HG03103 (cell line): ENCODE data around the gene BLACAT1.
"Not testable (repeated sequence)": the region's sequence is repeated elsewhere in the genome, so short reads cannot be mapped to it uniquely, and the experiment has no call there.

Experiments used
- ATAC-seq: cut with Tn5 transposase; IDR thresholded peaks from one replicate; pipeline ENCODE4 v1.9.1; 2021; ENCODE audit warnings: low read depth; ENCODE audit not compliant: unreplicated experiment

BLACAT1 gene

DNA sequence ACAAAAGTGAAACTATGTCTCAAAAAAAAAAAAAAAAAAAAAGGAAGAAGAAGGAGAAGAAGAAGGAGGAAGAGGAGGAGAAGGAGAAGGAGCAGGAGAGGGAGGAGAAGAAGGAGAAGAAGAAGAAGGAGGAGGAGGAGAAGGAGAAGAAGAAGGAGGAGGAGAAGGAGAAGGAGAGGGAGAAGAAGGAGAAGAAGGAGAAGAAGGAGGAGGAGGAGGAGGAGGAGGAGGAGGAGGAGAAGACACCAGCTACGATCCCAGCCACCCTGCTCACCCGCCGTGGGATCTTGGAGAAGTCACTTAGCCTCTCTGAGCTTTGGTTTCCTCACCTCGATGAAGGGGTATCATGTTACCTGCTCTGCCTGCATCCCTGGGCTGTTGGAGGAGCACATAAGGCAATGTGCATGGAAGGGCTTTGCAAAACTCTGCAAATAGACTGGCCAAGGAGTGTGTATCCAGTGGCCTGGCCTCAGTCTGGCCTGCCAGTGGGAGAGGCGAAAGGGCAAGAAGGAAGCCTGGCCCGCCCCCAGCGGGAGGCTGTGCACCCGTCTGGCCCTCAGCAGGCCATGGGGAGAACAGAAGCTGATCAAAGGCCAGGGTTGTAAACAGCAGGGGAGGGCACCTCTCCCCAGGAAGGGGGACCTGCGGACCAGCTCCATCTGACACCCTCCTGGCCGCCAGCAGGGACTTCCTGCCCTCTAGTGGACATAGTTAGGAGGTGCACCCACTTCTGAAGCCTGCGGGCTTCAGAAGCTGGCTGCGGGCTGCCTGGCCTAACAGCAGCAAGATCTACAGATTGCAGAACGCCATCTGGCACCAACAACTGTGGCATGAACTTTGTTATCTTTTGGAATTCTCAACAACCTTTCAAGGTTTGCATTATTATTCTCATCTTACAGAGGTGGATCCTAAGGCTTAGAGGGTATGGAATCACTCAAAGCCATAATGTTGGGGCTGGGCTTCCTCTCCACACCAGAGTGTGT lies 29.4 kb upstream of the BLACAT1 start:
- no peak for ATAC-seq

DNA sequence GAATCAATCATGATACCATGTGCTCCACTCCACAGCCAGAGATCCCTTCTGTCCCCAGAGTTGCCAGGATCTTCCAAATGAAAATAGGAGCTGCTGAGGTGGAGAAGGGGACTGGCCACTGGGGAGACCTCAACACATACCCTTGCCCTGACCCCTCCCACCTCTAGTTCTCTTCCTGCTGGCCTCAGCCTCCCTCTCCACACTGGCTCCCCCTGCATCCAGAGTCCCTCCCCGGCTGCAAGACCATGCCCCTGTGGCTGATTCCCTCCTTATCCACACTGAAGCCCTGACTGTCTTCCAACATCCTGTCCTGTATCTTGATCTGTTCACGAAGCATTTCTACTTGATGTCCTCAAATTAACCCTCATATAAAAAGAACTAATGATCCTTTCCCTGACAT lies 27.5 kb upstream of the BLACAT1 start:
- no peak for ATAC-seq

DNA sequence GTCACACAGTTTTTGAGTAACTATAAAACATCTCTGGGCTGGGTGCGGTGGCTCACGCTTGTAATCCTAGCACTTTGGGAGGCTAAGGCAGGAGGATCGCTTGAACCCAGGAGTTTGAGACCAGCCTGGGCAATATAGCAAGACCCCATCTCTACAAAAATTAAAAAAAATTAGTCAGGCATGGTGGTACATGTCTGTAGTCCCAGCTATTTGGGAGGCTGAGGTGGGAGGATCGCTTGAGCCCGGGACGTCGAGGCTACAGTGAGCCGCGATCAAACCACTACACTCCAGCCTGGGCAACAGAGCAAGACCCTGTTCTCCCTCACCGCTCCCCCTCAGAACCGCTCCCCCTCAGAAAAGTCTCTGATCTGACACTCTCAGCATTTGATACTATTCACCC lies 26.7 kb upstream of the BLACAT1 start:
- not testable (repeated sequence) for ATAC-seq

DNA sequence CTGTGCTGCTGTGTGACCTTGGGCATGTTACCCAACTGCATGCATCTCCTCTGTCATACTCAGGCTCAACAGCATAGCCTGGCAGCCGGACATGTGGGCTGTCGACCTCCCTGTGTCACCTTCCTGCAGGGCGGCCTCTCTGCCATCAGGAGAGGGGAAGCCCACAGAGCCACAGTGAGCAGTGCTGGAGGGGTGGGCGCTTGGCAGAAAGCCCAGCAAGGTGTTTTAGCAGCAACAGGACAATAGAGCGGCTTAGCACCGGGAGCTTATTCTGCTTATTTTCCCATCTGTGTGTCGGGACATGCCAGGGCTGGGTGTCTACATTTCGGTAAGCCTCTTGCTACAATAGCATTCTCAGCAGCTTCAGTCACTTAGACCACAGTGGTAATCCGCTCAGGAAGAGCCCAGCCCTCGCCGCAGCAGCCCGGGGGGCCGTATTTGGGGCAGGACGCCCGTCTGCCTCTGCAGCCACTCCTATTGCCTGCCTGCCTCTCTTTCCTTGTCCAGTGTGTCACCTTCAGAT lies 25.8 kb upstream of the BLACAT1 start:
- no peak for ATAC-seq

DNA sequence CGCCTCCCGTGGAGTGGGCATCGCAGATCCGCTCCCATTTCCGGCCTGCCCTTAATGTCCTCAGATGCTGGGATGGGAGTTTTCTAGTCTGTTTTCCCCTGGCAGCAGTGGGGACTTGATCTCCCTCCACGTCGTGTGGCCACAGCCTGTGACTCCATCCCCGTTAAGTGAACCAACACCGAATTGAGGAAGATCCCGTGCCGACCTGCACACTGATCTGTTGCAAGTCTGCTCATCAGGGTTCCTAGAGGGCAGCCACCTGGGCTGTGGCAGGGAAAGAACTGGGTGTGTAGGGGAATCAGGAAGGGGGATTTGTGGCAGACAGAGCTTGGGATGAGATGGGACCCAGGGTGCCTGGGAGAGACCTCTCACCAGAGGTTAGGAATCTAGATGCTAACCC lies 25.4 kb upstream of the BLACAT1 start:
- ATAC-seq, result no peak

DNA sequence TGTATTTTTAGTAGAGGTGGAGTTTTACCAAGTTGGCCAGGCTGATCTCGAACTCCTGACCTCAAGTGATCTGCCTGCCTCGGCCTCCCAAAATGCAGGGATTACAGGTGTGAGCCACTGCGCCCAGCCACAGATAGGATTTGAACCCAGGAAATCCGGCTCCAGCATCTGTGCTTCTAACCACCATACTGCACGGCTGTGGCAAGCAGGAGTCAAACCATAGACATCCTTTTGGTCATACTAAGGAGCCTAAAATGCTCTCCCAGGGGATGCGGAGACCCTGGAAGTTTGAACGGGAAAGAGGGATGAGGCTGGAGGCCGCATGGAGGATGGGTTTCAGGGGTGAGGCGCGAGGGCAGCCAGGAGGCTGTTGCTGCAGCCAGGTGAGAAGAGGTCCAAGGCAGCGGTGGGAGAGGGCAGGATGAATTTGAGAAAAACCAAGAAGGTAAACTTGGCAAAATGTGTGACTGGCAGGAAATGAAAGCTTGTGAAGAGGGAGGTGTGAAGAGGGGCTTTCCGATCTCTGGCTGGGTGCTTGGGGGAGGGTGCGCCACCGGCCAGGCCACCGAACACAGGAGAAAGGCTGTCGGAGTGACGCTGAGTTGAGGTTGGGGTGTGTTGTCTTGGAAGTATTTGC lies 24.6 kb upstream of the BLACAT1 start:
- ATAC-seq, result no peak

DNA sequence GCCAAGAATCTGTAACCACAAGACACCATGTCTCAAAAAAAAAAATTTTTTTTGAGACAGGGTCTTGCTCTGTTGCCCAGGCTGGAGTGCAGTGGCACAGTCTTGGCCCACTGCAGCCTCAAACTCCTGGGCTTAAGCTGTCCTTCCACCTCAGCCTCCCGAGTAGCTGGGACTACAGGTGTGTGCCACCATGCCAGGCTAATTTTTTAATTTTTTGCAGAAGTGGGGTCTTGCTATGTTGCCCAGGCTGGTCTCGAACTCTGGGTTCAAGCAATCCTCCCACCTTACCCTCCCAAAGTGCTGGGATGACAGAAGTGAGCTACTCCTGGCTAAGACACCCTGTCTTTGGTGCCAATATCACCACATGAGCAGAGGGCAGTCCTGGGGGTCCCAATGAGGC lies 23.1 kb upstream of the BLACAT1 start:
- ATAC-seq, result not testable (repeated sequence)

DNA sequence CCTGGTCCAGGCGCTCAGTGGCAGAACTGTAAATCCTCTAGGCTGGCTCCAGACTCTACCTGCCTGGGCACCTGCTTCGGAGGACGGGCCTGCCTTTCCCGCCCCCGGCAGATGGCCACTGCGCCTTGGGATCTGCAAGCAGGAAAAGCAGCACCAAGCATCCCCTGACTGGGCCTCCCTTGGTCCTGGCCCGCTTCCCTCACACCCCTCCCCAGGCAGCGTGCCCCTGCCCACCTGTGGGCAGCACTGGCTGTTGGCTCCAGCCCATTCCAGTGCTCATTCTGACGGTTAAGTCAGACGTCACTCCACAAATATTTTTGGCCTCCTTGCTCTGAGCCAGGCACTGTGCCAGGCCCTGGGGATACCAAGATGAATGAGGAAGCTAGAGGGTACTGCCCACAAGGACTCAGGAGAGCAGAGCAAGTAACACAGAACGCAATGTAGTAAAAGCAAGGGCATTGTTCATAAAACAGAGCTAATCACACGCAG lies 22.0 kb upstream of the BLACAT1 start:
- no peak for ATAC-seq

DNA sequence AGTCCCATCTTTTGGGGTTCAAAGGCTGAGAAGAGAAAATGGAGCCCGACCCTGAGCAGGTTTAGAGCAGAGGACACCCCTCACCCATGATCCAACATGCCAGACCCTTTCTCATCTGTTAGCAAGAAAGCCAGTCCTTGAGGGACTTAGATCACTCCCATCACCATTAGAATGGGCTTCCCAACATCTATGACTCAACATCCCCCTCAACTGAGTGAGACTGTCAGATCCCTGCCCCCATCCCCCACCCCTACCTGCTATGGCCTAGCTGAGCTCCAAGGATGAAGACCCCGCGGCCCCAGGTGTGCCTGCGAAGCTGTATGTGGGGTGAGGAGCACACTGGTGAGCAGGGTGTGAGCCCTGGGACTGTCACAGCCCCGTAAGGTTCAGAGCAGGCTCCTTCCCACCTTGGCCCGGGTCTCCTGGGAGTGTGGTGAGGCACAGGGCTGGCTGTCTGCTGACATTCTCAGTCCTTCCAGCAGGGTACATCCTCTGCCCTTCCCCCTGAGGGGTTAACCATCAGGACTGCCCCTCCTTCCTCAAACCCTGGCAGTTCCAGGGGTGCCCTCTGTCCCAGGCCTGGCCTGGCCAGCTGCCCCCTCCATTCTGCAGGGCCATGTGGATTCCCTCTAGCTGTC lies 21.4 kb upstream of the BLACAT1 start:
- no peak for ATAC-seq

DNA sequence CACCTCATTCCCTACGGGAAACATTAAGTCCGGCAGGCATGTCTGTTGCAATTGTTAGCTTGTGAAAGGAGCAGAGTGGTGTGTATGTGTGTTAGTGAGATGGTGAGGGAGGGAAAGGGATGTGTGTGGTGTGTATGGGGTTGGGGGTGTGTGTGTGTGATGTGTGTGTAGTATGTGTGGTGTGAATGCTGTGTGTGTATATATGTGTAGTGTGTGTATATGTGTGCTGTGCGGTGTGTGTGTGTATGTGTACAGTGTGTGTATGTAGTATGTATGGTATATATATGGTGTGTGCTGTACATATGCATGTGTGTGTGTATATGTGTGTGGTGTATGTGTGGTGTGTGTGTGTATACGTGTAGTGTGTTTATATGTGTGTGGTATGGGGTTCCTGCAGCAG lies 20.8 kb upstream of the BLACAT1 start:
- ATAC-seq, result no peak

DNA sequence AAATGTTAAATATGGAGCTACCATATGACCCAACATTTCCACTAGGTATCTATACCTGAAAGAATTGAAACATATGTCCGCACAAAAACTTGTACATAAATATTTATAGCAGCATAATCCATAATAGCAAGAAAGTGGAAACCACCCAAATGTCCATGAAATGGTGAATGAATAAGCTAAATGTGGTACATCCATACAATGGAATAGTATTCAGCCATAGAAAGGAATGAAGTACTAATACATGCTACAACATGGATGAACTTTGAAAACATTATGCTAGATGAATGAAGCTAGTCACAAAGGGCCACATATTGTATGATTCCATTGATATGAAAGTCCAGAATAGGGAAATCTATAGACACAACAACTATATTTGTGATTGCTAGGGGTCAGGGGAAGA lies 20.0 kb upstream of the BLACAT1 start:
- ATAC-seq, result no peak

DNA sequence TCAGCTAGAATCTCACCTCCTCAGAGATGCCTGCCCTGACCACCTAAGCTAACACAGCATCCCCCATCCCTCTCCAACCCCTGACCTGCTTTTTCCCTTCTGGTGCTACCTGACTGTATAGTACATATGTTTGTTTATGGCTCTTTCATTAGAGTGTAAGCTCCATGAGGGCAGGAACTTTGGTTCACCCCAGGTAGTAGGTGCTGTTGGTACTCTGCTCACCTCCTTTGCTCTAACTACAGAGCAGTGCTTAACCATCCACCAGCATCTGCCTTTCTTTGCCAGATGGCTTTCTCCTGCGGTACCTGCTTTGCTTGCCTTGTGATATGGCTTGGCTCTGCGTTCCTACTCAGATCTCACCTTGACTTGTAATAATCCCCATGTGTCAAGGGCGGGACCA lies 18.7 kb upstream of the BLACAT1 start:
- ATAC-seq, result no peak

DNA sequence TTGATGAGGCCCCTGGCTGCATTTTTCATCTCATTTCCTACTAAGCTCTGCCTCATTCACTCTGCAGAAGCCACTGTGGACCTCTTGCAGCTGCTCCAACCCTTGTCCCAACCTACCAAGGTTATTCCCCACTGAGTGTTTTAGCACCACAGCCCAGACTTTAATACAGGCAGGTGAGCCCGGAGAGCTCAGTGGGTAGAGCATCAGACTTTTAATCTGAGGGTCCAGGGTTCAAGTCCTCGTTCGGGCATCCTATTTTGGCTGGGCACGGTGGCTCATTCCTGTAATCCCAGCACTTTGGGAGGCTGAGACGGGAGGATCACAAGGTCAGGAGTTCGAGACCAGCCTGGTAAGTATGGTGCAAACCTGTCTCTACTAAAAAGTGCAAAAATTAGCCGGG lies 18.1 kb upstream of the BLACAT1 start:
- no peak for ATAC-seq

DNA sequence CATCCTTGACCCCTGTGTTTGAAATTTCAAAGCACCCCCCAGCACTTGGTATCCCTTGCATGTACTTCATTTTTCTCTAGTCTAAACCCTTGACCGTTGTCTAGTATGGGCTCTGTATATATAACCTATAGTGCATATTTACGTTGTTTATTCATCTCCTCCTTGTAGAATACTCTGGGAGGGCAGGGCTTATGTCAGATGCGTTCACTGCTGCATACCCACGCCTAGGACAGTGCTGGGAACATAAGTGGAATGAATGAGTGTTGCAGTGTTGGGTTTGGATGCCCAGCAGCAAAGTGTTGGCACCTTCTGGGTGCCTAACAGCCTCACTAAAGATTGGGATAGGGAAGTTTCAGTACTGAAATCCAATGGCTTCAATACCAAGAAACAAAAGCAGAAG lies 17.6 kb upstream of the BLACAT1 start:
- no peak for ATAC-seq

DNA sequence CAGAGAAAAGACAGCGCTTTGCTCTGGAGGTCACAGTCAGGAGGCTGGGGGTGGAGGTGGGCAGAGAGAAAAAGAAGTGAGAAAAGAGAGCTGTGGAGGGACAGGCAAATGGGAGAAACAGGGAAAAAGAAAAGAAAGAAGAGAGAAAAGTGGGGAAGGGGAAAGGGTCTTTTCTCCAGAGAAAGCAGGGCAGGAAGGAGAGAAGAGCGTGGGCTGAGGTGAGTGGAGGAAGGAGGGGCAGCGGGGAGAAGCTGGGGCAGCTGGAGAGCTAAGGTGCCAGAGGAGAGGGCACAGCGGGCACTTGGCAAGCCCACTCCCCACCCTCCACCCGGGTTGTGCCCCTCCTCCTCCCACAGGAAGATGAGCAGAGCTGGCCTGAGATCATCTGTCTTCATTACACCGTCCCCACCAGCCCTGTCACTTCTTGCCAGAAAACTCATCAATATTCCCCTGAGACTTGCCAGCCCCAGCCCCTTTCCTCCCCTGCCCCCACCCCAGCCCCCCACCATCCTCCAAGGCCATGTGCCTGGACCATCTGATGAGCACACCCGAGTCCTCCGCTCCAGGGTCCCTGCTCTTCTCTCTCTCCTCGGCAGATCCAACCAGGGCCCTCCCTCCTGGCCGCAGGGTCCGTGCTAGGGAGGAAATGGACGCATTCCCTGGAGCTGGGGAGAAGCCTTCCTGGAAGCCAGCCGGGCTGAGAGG lies 17.0 kb upstream of the BLACAT1 start:
- no peak for ATAC-seq

DNA sequence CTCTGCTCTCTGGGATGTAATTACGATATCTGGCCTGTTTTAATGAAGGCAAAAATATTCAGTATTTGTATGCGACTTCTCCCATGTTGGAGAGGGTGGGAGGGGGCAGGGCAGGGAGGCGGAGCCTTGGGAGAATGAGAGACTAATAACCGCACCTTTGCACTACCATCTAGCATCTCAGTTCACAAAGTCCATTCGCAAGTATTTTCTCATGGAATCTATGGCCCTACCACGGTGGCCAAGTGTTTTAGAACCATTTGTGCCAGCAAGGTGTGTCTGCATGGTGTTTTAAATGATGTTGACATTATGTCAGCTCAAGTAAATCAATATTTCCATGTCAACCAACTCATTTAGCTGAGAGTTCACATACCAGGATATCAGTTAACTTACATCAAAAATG lies 14.3 kb upstream of the BLACAT1 start:
- no peak for ATAC-seq

DNA sequence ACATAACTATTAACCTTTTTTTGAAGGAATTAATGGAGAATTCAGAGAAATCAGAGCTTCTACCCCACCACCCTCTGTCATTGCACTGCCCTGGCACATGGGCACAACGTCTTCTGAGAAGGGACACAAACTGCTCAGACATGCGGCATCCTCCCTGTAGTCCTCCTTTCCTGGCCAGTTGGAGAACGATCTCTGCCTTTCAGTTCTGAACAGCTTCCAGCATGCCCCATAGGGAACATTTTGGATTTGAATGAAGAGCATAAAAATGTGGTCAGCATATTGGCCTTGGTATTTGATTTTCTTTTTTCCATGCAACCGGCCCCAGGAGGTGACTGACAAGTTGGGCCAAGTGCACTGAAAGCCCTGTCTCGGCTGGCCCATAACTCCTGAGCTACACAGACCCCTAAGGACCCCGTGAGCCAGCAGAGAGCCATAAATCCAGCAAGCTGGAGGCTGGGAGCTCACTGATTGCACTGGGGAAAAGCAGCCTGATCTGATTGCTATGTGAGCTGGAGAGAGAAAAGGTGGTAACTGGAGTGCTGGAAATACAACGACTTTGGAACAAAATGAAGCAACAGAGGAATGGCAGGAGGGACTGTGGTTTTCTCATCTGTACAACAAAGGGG lies 10.9 kb upstream of the BLACAT1 start:
- ATAC-seq, result no peak

DNA sequence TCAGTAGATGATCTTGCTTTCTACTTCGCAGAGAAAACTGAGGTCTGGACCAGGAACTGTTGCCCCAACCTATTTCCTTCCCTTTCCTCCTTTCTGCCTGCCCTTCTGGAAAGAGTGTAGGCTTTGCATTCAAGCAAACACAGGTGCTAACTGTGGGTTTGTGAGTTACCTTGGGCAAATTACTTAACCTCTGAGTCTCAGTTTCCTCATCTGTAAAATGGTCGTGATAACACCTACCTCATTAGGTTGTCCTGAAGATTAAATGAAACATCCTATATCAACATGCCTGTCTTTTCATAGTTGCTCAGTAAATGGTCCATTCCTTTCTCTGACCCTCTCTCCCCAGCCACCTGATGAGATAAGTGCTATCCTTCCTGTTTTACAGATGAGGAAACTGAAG lies 9.5 kb upstream of the BLACAT1 start:
- ATAC-seq, result no peak

DNA sequence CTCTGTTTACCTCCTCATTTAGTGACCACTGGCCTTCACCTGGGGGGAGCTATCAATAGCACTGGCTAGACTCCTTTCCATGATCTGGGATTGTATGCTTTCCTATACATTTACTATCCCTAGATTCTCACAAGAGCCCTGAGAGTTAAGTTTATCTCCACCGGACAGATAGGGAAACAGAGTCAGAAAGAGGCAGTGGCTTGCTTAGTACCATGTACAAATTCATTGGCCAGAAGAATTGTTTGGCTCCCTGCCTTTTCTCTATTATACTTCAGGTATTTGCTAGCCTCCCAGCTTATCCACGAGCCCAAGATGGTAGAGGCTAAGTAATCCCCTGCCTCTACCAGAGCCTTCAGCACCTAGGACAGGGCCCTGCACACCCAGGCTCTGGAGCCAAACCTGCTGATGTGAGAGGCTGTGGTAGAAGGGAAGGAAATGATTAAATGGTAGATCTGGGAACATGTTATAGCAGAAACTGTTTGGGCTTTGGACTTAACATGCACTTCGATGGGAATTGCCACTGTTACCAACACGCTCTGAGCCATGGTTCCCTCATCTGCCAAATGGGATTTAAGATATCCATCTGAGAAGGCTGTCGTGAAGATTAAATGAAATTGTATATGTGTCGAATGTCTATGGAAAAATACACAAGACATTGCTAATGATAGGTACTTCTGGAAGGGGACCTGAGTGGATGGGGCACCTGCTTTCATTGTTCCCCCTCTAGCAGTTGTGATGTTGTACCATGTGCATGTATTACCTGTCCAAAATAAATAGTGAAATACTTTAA lies 3.1 kb upstream of the BLACAT1 start:
- no peak for ATAC-seq
